Renal pelvis (tissue), 12 donors: ENCODE results near the gene ALKBH1. TPM values are rescaled to one million over a fixed set of nuclear protein-coding genes. Genes with fewer than 3 reads are reported as not detected.
A peak's percentile ranks its signal among the peaks of the same experiment; 100 is the strongest.
"Not testable (repeated sequence)": the region's sequence is repeated elsewhere in the genome, so short reads cannot be mapped to it uniquely, and the experiment has no call there.

Experiments
- DNase-seq: peaks from one replicate; pipeline ENCODE4 v3.0.0-alpha.2; 2013
- long read RNA-seq, 16 experiments: transcript quantifications; one replicate each; lab custom pipeline, GENCODE V29; 2026
- polyA plus RNA-seq, 3 donors: library from polyadenylated mRNA; unstranded; fragments of 120-200 nt; gene quantifications; one replicate each; pipeline ENCODE4 v1.2.1, GENCODE V29; 2013; ENCODE audit not compliant: insufficient read length in 3 of 3

The ALKBH1 gene
- 10 to 100 TPM; 16.4 to 19.4 (median 16.9) TPM for polyA plus RNA-seq
- long read RNA-seq, donor 1, transcript ALKBH1-201 (6 exons, 2,594 nt), result major isoform, 6 of 6 reads
- long read RNA-seq, donor 1, partial matches to known transcripts, result 0 of 6 reads
- long read RNA-seq, donor 1, other reads (novel, unspliced or antisense), result 0 of 6 reads
- long read RNA-seq, donor 2, partial matches to known transcripts, result 0 of 3 reads
- long read RNA-seq, donor 2, other reads (novel, unspliced or antisense), result 0 of 3 reads
- long read RNA-seq, donor 3, partial matches to known transcripts, result 0 of 2 reads
- long read RNA-seq, donor 3, other reads (novel, unspliced or antisense), result 0 of 2 reads
- long read RNA-seq, donor 4, partial matches to known transcripts, result 0 of 4 reads
- long read RNA-seq, donor 4, other reads (novel, unspliced or antisense), result 0 of 4 reads
- long read RNA-seq, donor 5, partial matches to known transcripts, result 0 of 4 reads
- long read RNA-seq, donor 5, other reads (novel, unspliced or antisense), result 0 of 4 reads
- long read RNA-seq, donor 6, partial matches to known transcripts, result 325 of 340 reads
- long read RNA-seq, donor 6, other reads (novel, unspliced or antisense), result 11 of 340 reads
- long read RNA-seq, donor 7, partial matches to known transcripts, result 0 of 3 reads
- long read RNA-seq, donor 7, other reads (novel, unspliced or antisense), result 0 of 3 reads
- long read RNA-seq, donor 8, partial matches to known transcripts, result 0 of 3 reads
- long read RNA-seq, donor 8, other reads (novel, unspliced or antisense), result 0 of 3 reads
- long read RNA-seq, donor 9, partial matches to known transcripts, result 0 of 3 reads
- long read RNA-seq, donor 9, other reads (novel, unspliced or antisense), result 0 of 3 reads
- long read RNA-seq, donor 10, partial matches to known transcripts, result 0 of 1 reads
- long read RNA-seq, donor 10, other reads (novel, unspliced or antisense), result 0 of 1 reads
- long read RNA-seq, donor 11, partial matches to known transcripts, result 0 of 3 reads
- long read RNA-seq, donor 11, other reads (novel, unspliced or antisense), result 0 of 3 reads
- long read RNA-seq, donor 12, transcript ALKBH1-201 (6 exons, 2,594 nt), result major isoform, 6 of 406 reads
- long read RNA-seq, donor 12, partial matches to known transcripts, result 372 of 406 reads
- long read RNA-seq, donor 12, other reads (novel, unspliced or antisense), result 27 of 406 reads
- long read RNA-seq, donor 13, partial matches to known transcripts, result 54 of 320 reads
- long read RNA-seq, donor 13, other reads (novel, unspliced or antisense), result 266 of 320 reads
- long read RNA-seq, donor 14, result 0 reads
- long read RNA-seq, donor 15, result 0 reads
- long read RNA-seq, donor 16, partial matches to known transcripts, result 0 of 3 reads
- long read RNA-seq, donor 16, other reads (novel, unspliced or antisense), result 0 of 3 reads

- DNase-seq, result peak; percentile 93
These were observed at the start of gene ALKBH1, which contains the start of gene SLIRP for GRCh38 chr14:77707724-77708408. Gene ALKBH1, minus strand, starts transcription at chr14:77708023. Its CDS starts 19 bp downstream, at chr14:77708004. Gene SLIRP, plus strand, starts transcription at chr14:77708103. Its CDS starts 9 bp downstream, at chr14:77708112.

- no peak for DNase-seq
These were observed 45.1 kb upstream of the ALKBH1 start for GRCh38 chr14:77752799-77753516.

- DNase-seq, result no peak
These were observed 44.4 kb upstream of the ALKBH1 start for GRCh38 chr14:77752266-77752665.

- not testable (repeated sequence) for DNase-seq
These were observed 39.6 kb upstream of the ALKBH1 start for GRCh38 chr14:77747425-77747824.

GRCh38 chr14:77746064-77746702, 38.4 kb upstream of the ALKBH1 start:
- no peak for DNase-seq

- DNase-seq, result no peak
These were observed 33.6 kb upstream of the ALKBH1 start for GRCh38 chr14:77741438-77741837.

GRCh38 chr14:77738559-77739250, 30.9 kb upstream of the ALKBH1 start:
- no peak for DNase-seq

GRCh38 chr14:77730976-77731497, 23.2 kb upstream of the ALKBH1 start:
- no peak for DNase-seq

GRCh38 chr14:77722301-77722700, 14.5 kb upstream of the ALKBH1 start:
- no peak for DNase-seq

- DNase-seq, result no peak
These were observed 13.6 kb upstream of the ALKBH1 start for GRCh38 chr14:77721437-77721836.

- no peak for DNase-seq
These were observed 9.9 kb upstream of the ALKBH1 start for GRCh38 chr14:77717608-77718305.

- no peak for DNase-seq
These were observed 7.1 kb upstream of the ALKBH1 start for GRCh38 chr14:77714926-77715325.

GRCh38 chr14:77710364-77710763, 2.5 kb upstream of the ALKBH1 start:
- no peak for DNase-seq

- no peak for DNase-seq
These were observed 1.6 kb upstream of the ALKBH1 start for GRCh38 chr14:77709412-77709811.

GRCh38 chr14:77708749-77709148, 926 bp upstream of the ALKBH1 start:
- no peak for DNase-seq

- DNase-seq, result peak; percentile 24
These were observed 484 bp downstream of the ALKBH1 start for GRCh38 chr14:77707355-77707723.

GRCh38 chr14:77691259-77691658, 16.6 kb downstream of the ALKBH1 start:
- DNase-seq, result no peak

- no peak for DNase-seq
These were observed 25.7 kb downstream of the ALKBH1 start for GRCh38 chr14:77682158-77682553.
